HepG2 (cell line): Measurements from ENCODE around the gene RPL37. TPM values are rescaled to one million over a fixed set of nuclear protein-coding genes. Genes with fewer than 3 reads are reported as not detected.

Source experiments
- ARID4A ChIP-seq: sonication (generic); formaldehyde crosslinking; IDR thresholded peaks from 2 replicates; pipeline ENCODE4 v1.5.0; 2020; ENCODE audit warnings: mild to moderate bottlenecking, missing genetic modification reagents, borderline replicate concordance
- ATF5 ChIP-seq: sonication (generic); formaldehyde crosslinking; IDR thresholded peaks from 2 replicates; pipeline ENCODE4 v1.4.0; 2020; ENCODE audit warnings: mild to moderate bottlenecking, low read depth, missing genetic modification reagents
- ETV5 ChIP-seq: IDR thresholded peaks from 2 replicates; pipeline ENCODE4 v1.6.1; 2018; ENCODE audit warnings: missing biosample characterization, missing genetic modification reagents, inconsistent platforms, borderline replicate concordance
- FOXJ3 ChIP-seq: sonication (generic); formaldehyde crosslinking; IDR thresholded peaks from 2 replicates; pipeline ENCODE4 v1.4.0; 2020; ENCODE audit warnings: missing genetic modification reagents, mild to moderate bottlenecking, borderline replicate concordance
- FOXK1 ChIP-seq: sonication (generic); formaldehyde crosslinking; IDR thresholded peaks from 2 replicates; pipeline ENCODE4 v1.4.0; 2020; ENCODE audit warnings: low read depth, missing genetic modification reagents, borderline replicate concordance
- FOXO1 ChIP-seq: sonication (generic); formaldehyde crosslinking; IDR thresholded peaks from 2 replicates; pipeline ENCODE4 v1.4.0; 2020; ENCODE audit warnings: missing genetic modification reagents
- GATAD1 ChIP-seq: IDR thresholded peaks from 2 replicates; pipeline ENCODE4 v1.6.1; 2016; ENCODE audit warnings: missing genetic modification reagents, missing compliant biosample characterization
- HNF1B ChIP-seq: sonication (generic); formaldehyde crosslinking; IDR thresholded peaks from 2 replicates; pipeline ENCODE4 v1.5.1; 2020; ENCODE audit warnings: mild to moderate bottlenecking, moderate library complexity, missing genetic modification reagents
- POLR2A ChIP-seq, 2 experiments: IDR thresholded peaks; 2 replicates each; pipeline ENCODE4 v1.6.1; 2011; ENCODE audit warnings: low read depth in 2 of 2, low read length in 2 of 2, mild to moderate bottlenecking in 1 of 2, moderate library complexity in 1 of 2; ENCODE audit not compliant: insufficient read depth in 1 of 2
- POLR2G ChIP-seq: fragments of 200-400 bp; formaldehyde crosslinking; IDR thresholded peaks from 2 replicates; pipeline ENCODE4 v1.6.1; 2018; ENCODE audit warnings: mild to moderate bottlenecking, low read depth, low read length, moderate library complexity
- RBFOX2 ChIP-seq: fragments of 200-400 bp; formaldehyde crosslinking; IDR thresholded peaks from 2 replicates; pipeline ENCODE4 v1.6.1; 2017; ENCODE audit warnings: low read depth, mild to moderate bottlenecking, low read length
- SAP130 ChIP-seq: IDR thresholded peaks from 2 replicates; pipeline ENCODE4 v1.6.1; 2016; ENCODE audit warnings: low read depth
- SOX13 ChIP-seq, 3 experiments: fragments of 450-650 bp in 1 of 3; sonication (generic) in 1 of 3; formaldehyde crosslinking in 1 of 3; IDR thresholded peaks in 2 of 3; conservative IDR thresholded peaks in 1 of 3; 2 replicates each; pipeline versions ENCODE4 v1.5.0 to v1.6.1; 2016 to 2020; ENCODE audit warnings: antibody characterized with exemption in 1 of 3, mild to moderate bottlenecking in 1 of 3, missing compliant biosample characterization in 1 of 3, missing genetic modification reagents in 1 of 3, moderate library complexity in 1 of 3
- TEAD3 ChIP-seq: optimal IDR thresholded peaks from 2 replicates; pipeline ENCODE3; 2016; ENCODE audit warnings: borderline replicate concordance
- ZBTB20 ChIP-seq: sonication (generic); formaldehyde crosslinking; IDR thresholded peaks from 2 replicates; pipeline ENCODE4 v1.8.1; 2023; ENCODE audit warnings: missing genetic modification reagents, low read depth, mild to moderate bottlenecking, borderline replicate concordance
- ZBTB7A ChIP-seq: sonication (generic); formaldehyde crosslinking; IDR thresholded peaks from 2 replicates; pipeline ENCODE4 v1.8.0; 2022; ENCODE audit warnings: mild to moderate bottlenecking, missing genetic modification reagents
- ZNF468 ChIP-seq: sonication (generic); formaldehyde crosslinking; IDR thresholded peaks from 2 replicates; pipeline ENCODE4 v1.8.0; 2022; ENCODE audit warnings: mild to moderate bottlenecking, moderate library complexity, missing genetic modification reagents
- ZNF572 ChIP-seq: sonication (generic); formaldehyde crosslinking; IDR thresholded peaks from 2 replicates; pipeline ENCODE4 v1.5.1; 2020; ENCODE audit warnings: mild to moderate bottlenecking, missing genetic modification reagents
- ZNF652 ChIP-seq: IDR thresholded peaks from 2 replicates; pipeline ENCODE4 v1.6.1; 2016; ENCODE audit warnings: low read depth, borderline replicate concordance
- ZNF816 ChIP-seq: sonication (generic); formaldehyde crosslinking; IDR thresholded peaks from 2 replicates; pipeline ENCODE4 v1.8.0; 2022; ENCODE audit warnings: missing genetic modification reagents, mild to moderate bottlenecking, borderline replicate concordance
- polyA plus RNA-seq, 8 experiments: library from polyadenylated mRNA; depleted of rRNA in 3 of 8; stranded (reverse) in 7 of 8; unstranded in 1 of 8; fragments of >200 nt; fragmentation: Illumina TruSeq in 4 of 8; extraction: Trizol in 4 of 8; gene quantifications; 2 replicates each; pipeline versions ENCODE4 v1.2.1 to v1.2.3, GENCODE V29; 2011 to 2016; ENCODE audit warnings: low read depth in 4 of 8, missing spikeins in 1 of 8, mixed read lengths in 1 of 8; ENCODE audit not compliant: insufficient read depth in 1 of 8
- total RNA-seq, 5 experiments: library from RNA; depleted of rRNA; stranded (reverse); fragments of >200 nt; fragmentation: Illumina TruSeq; extraction: Trizol; gene quantifications; 2 replicates each; pipeline ENCODE4 v1.2.3, GENCODE V29; 2016; ENCODE audit warnings: low read depth in 1 of 5
- TF ChIP-seq, protein P1 (sequence below): sonication (generic); formaldehyde crosslinking; IDR thresholded peaks from 2 replicates; pipeline ENCODE4 v1.5.0; 2020; ENCODE audit warnings: missing genetic modification reagents

Gene RPL37
- total and polyA plus RNA-seq, 2 of the 13 experiments (the other 11 are each of a cell fraction or from before 2014, with no cell fraction given) = 1,981 to 3,367 TPM

DNA sequence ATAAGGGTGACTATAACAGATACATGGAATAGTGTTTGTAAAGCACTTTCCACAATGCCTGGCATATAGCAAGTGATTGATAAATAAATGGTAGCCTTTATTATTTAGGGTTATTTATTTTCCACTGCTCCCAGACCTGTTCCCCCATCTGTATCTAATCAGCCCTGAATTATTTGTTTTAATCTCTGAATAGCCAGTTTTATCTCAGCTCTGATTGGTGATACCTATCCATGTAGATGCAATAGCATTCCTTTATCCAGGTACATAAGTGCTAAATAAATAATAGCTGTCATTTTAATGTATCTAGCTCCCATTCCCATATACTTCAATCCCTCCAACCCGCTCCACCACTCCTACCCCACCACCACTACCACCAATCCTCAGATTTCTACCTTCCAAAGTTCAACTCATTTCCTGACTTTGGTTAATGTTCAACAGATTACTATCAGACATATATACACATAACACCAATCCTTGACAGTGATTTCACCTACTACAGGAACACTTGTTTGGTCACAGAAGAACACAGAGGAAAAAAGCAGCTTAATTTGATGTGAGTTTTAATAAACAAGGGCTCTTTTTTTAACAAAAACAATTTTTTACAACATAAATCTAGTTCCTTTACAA is 50.9 kb downstream of the RPL37 start (continued):
- TF ChIP-seq ZBTB20 (CRISPR knock-in tag) (0 out of 2 replicates have a peak, but pooled peaks have one; percentile 31), FOXK1 (CRISPR knock-in tag) (peak; percentile 51; the same call in 1 of the 2 replicates), POLR2G (peak; percentile 57; the same call in 1 of the 2 replicates), ZBTB7A (CRISPR knock-in tag) (no peak), POLR2A (IDR thresholded peaks at IDR 0.05; ENCODE audit: insufficient read depth in 1 of 2, low read depth in 2 of 2, low read length in 2 of 2) (peak in 1 of 2 experiments; percentile 44; a peak in 1 of 4 replicates), ATF5 (CRISPR knock-in tag) (no peak), TEAD3 (CRISPR knock-in tag) (peak; percentile 30), GATAD1 (peak; percentile 40; the same call in 1 of the 2 replicates), SAP130 (CRISPR knock-in tag) (peak; percentile 82), ZNF572 (CRISPR knock-in tag) (no peak), ZNF468 (CRISPR knock-in tag) (no peak), HNF1B (CRISPR knock-in tag) (peak; percentile 94), ZNF816 (CRISPR knock-in tag) (no peak), RBFOX2 (peak; percentile 51; the same call in 1 of the 2 replicates), FOXO1 (CRISPR knock-in tag) (peak; percentile 31; the same call in 1 of the 2 replicates), ZNF652 (CRISPR knock-in tag) (0 out of 2 replicates have a peak, but pooled peaks have one; percentile 6), ARID4A (CRISPR knock-in tag) (no peak; the same call in 1 of the 2 replicates), FOXJ3 (CRISPR knock-in tag) (peak; percentile 50; the same call in 1 of the 2 replicates), SOX13 (IDR thresholded peaks at IDR 0.05) (no peak), SOX13 (CRISPR knock-in tag; conservative IDR thresholded peaks at IDR 0.05 in 1 of 2, IDR thresholded peaks at IDR 0.05 in 1 of 2) (peak in 1 of 2 experiments; percentile 39; a peak in 1 of 4 replicates), ETV5 (CRISPR knock-in tag) (peak; percentile 74; the same call in 1 of the 2 replicates)
- TF ChIP-seq, protein P1, sequence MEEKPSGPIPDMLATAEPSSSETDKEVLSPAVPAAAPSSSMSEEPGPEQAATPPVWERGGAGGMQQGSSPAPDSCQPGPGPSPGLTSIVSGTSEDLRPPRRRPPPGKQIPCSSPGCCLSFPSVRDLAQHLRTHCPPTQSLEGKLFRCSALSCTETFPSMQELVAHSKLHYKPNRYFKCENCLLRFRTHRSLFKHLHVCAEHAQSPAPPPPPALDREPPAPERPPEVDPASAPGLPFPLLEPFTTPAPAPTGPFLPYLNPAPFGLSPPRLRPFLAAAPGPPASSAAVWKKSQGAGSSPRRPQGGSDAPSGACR (CRISPR knock-in tag) = peak; percentile 50; the same call in 1 of the 2 replicates
